Measurements from ENCODE around the gene SLC41A2.

The SLC41A2 gene

GRCh38 chr12:104975587-104976343 is 17.7 kb upstream of the SLC41A2 start:
- Mint-ChIP-seq H3K4me1 (peaks cover 10% of the 10 kb centered on the region), H3K9me3 (no peaks in the 10 kb centered on the region), H3K4me3 (no peak overlapping the region), H3K27me3 (no peaks in the 10 kb centered on the region), H3K27ac (no peak overlapping the region), H3K36me3 (no peaks in the 10 kb centered on the region)
- DNase-seq (ENCODE audit: low spot score in 2 of 2) (no peak), ATAC-seq (ENCODE audit: low read depth) (no peak)

GRCh38 chr12:104974626-104975290 is 16.7 kb upstream of the SLC41A2 start:
- H3K36me3 Mint-ChIP-seq, result no peaks in the 10 kb centered on the region
- peaks cover 10% of the 10 kb centered on the region for H3K4me1 Mint-ChIP-seq
- ATAC-seq (ENCODE audit: low read depth) (peak; percentile 99), DNase-seq (ENCODE audit: low spot score in 2 of 2) (peak; percentile 42 to 79)
- peak overlapping the region; percentile 44 for H3K4me3 Mint-ChIP-seq
- H3K9me3 Mint-ChIP-seq, result no peaks in the 10 kb centered on the region
- H3K27ac Mint-ChIP-seq, result peak overlapping the region; percentile 91
- H3K27me3 Mint-ChIP-seq, result no peaks in the 10 kb centered on the region

GRCh38 chr12:104973250-104973649 is 15.2 kb upstream of the SLC41A2 start:
- ATAC-seq (ENCODE audit: low read depth) (no peak), DNase-seq (ENCODE audit: low spot score in 2 of 2) (no peak)
- no peaks in the 10 kb centered on the region for H3K9me3 Mint-ChIP-seq
- H3K27ac Mint-ChIP-seq, result no peak overlapping the region
- H3K4me1 Mint-ChIP-seq, result peaks cover 12% of the 10 kb centered on the region
- no peaks in the 10 kb centered on the region for H3K36me3 Mint-ChIP-seq
- no peak overlapping the region for H3K4me3 Mint-ChIP-seq
- no peaks in the 10 kb centered on the region for H3K27me3 Mint-ChIP-seq

- no peaks in the 10 kb centered on the region for H3K27me3 Mint-ChIP-seq
- H3K4me1 Mint-ChIP-seq, result peaks cover 14% of the 10 kb centered on the region
- H3K27ac Mint-ChIP-seq, result no peak overlapping the region
- H3K36me3 Mint-ChIP-seq, result no peaks in the 10 kb centered on the region
- H3K4me3 Mint-ChIP-seq, result no peak overlapping the region
- ATAC-seq (ENCODE audit: low read depth) (no peak), DNase-seq (ENCODE audit: low spot score in 2 of 2) (no peak)
- H3K9me3 Mint-ChIP-seq, result no peaks in the 10 kb centered on the region
These were observed 13.2 kb upstream of the SLC41A2 start for GRCh38 chr12:104971306-104971705.

- Mint-ChIP-seq H3K27ac (no peak overlapping the region), H3K36me3 (no peaks in the 10 kb centered on the region), H3K4me1 (peaks cover 14% of the 10 kb centered on the region), H3K27me3 (no peaks in the 10 kb centered on the region), H3K4me3 (no peak overlapping the region), H3K9me3 (no peaks in the 10 kb centered on the region)
- ATAC-seq (ENCODE audit: low read depth) (no peak), DNase-seq (ENCODE audit: low spot score in 2 of 2) (no peak)
These were observed 11.3 kb upstream of the SLC41A2 start for GRCh38 chr12:104969343-104969742.

- H3K27ac Mint-ChIP-seq, result peak overlapping the region; percentile 60
- no peak for DNase-seq (ENCODE audit: low spot score in 2 of 2)
- H3K9me3 Mint-ChIP-seq, result no peaks in the 10 kb centered on the region
- no peaks in the 10 kb centered on the region for H3K36me3 Mint-ChIP-seq
- peaks cover 14% of the 10 kb centered on the region for H3K4me1 Mint-ChIP-seq
- H3K4me3 Mint-ChIP-seq, result peak overlapping the region; percentile 39
- no peaks in the 10 kb centered on the region for H3K27me3 Mint-ChIP-seq
- ATAC-seq (ENCODE audit: low read depth), result peak; percentile 97
These were observed 8.6 kb upstream of the SLC41A2 start for GRCh38 chr12:104966677-104967076.

GRCh38 chr12:104964856-104965205 is 6.7 kb upstream of the SLC41A2 start:
- H3K4me1 Mint-ChIP-seq, result peaks cover 14% of the 10 kb centered on the region
- H3K27ac Mint-ChIP-seq, result no peak overlapping the region
- H3K4me3 Mint-ChIP-seq, result no peak overlapping the region

GRCh38 chr12:104964167-104964855 is 6.2 kb upstream of the SLC41A2 start:
- Mint-ChIP-seq H3K9me3 (no peaks in the 10 kb centered on the region), H3K36me3 (no peaks in the 10 kb centered on the region), H3K4me3 (no peak overlapping the region), H3K27ac (no peak overlapping the region), H3K27me3 (peaks cover 4% of the 10 kb centered on the region), H3K4me1 (peaks cover 13% of the 10 kb centered on the region)
- no peak for ATAC-seq (ENCODE audit: low read depth)
- DNase-seq (ENCODE audit: low spot score in 2 of 2), result no peak

More at GRCh38 chr12:104964856-104965205, 6.7 kb upstream of the SLC41A2 start:
- DNase-seq (ENCODE audit: low spot score in 2 of 2) (no peak), ATAC-seq (ENCODE audit: low read depth) (no peak)
- no peaks in the 10 kb centered on the region for H3K9me3 Mint-ChIP-seq
- H3K27me3 Mint-ChIP-seq, result peaks cover 4% of the 10 kb centered on the region
- H3K36me3 Mint-ChIP-seq, result no peaks in the 10 kb centered on the region

GRCh38 chr12:104963757-104964156 is 5.7 kb upstream of the SLC41A2 start:
- ATAC-seq (ENCODE audit: low read depth) (no peak), DNase-seq (ENCODE audit: low spot score in 2 of 2) (no peak)
- Mint-ChIP-seq H3K27ac (no peak overlapping the region), H3K4me1 (peaks cover 18% of the 10 kb centered on the region), H3K9me3 (no peaks in the 10 kb centered on the region), H3K4me3 (no peak overlapping the region), H3K27me3 (peaks cover 4% of the 10 kb centered on the region), H3K36me3 (no peaks in the 10 kb centered on the region)

- Mint-ChIP-seq H3K4me1 (peaks cover 13% of the 10 kb centered on the region), H3K4me3 (no peak overlapping the region), H3K9me3 (no peaks in the 10 kb centered on the region), H3K36me3 (no peaks in the 10 kb centered on the region), H3K27me3 (peaks cover 4% of the 10 kb centered on the region), H3K27ac (no peak overlapping the region)
- ATAC-seq (ENCODE audit: low read depth), result no peak
- no peak for DNase-seq (ENCODE audit: low spot score in 2 of 2)
These were observed 2.4 kb upstream of the SLC41A2 start for GRCh38 chr12:104960464-104960863.

GRCh38 chr12:104959335-104959841 is 1.3 kb upstream of the SLC41A2 start:
- Mint-ChIP-seq H3K36me3 (no peaks in the 10 kb centered on the region), H3K27me3 (peaks cover 4% of the 10 kb centered on the region)

GRCh38 chr12:104958805-104959334 is 780 bp upstream of the SLC41A2 start:
- DNase-seq (ENCODE audit: low spot score in 2 of 2) (no peak), ATAC-seq (ENCODE audit: low read depth) (no peak)
- Mint-ChIP-seq H3K4me3 (peak overlapping the region; percentile 95), H3K36me3 (no peaks in the 10 kb centered on the region), H3K9me3 (no peaks in the 10 kb centered on the region), H3K27ac (peak overlapping the region; percentile 96), H3K27me3 (peaks cover 4% of the 10 kb centered on the region), H3K4me1 (peaks cover 13% of the 10 kb centered on the region)

More at GRCh38 chr12:104959335-104959841, 1.3 kb upstream of the SLC41A2 start:
- H3K4me1 Mint-ChIP-seq, result peaks cover 13% of the 10 kb centered on the region
- no peak for DNase-seq (ENCODE audit: low spot score in 2 of 2)
- H3K27ac Mint-ChIP-seq, result peak overlapping the region; percentile 96
- no peaks in the 10 kb centered on the region for H3K9me3 Mint-ChIP-seq
- no peak for ATAC-seq (ENCODE audit: low read depth)
- H3K4me3 Mint-ChIP-seq, result peak overlapping the region; percentile 95

GRCh38 chr12:104957719-104958000 is 430 bp downstream of the SLC41A2 start:
- H3K27ac Mint-ChIP-seq, result peak overlapping the region; percentile 85
- H3K36me3 Mint-ChIP-seq, result no peaks in the 10 kb centered on the region
- peak overlapping the region; percentile 90 for H3K4me3 Mint-ChIP-seq
- no peaks in the 10 kb centered on the region for H3K9me3 Mint-ChIP-seq
- DNase-seq (ENCODE audit: low spot score in 2 of 2) (peak in 1 of 2 donors; percentile 30), ATAC-seq (ENCODE audit: low read depth) (peak; percentile 21)
- H3K4me1 Mint-ChIP-seq, result peaks cover 15% of the 10 kb centered on the region
- peaks cover 4% of the 10 kb centered on the region for H3K27me3 Mint-ChIP-seq

All from memory B cell (primary cell).